Skeletal muscle cell (primary cell): Measurements from ENCODE around the gene STOML3.

Experiments
- DNase-seq: peaks from one replicate; pipeline ENCODE4 v3.0.0-alpha.2; 2010; ENCODE audit warnings: low read depth
- H3K4me3 ChIP-seq: 2 replicates; pipeline ENCODE4 v1.5.1; 2011; ENCODE audit warnings: low read depth, mild to moderate bottlenecking, control low read depth, low read length, moderate library complexity

STOML3 gene

DNA sequence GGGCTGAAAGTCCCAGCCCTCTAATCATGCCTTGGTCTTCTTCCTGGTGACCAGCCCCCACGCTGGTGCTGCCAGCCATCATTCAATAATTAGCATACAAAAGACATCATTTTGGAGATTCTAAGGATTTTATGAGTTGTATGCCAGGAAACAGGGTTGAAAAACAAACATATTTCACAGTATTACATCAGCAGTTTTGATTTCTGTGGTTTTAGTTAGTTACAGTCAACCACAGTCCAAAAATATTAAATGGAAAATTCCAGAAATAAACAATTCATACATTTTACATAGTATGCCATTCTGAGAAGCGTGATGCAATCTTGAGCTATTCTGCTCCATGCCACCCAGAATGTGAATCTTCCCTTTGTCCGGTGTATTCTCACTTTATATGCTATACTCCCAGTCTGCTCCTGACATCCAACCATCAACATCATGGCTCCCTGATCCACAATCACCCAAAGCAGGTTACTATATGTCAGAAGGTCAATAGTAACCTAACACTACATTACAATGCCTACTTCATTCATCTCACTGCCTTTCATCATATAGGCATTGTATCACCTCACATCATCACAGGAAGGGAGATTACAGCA, 49.2 kb downstream of the STOML3 start:
- no peak overlapping the region for H3K4me3 ChIP-seq
- DNase-seq, result no peak

DNA sequence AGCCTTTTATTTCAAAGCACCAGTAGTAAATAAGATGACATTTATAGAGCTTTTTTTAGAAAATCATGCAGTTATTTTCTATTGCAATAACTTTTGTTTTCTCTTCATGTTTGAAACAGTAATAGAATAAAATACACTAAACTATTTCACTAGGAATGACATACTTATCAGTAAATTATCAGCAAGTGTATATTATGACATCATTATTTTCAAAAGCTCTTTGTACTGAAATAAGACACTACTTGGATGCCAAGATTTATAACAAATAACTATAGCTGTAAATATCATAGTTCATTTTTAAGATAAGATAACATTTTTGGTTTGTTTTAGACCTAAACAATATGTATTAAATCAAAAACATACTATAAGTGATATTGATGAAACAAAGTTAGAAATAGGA, 56.8 kb downstream of the STOML3 start:
- DNase-seq, result no peak
- H3K4me3 ChIP-seq, result no peak overlapping the region

DNA sequence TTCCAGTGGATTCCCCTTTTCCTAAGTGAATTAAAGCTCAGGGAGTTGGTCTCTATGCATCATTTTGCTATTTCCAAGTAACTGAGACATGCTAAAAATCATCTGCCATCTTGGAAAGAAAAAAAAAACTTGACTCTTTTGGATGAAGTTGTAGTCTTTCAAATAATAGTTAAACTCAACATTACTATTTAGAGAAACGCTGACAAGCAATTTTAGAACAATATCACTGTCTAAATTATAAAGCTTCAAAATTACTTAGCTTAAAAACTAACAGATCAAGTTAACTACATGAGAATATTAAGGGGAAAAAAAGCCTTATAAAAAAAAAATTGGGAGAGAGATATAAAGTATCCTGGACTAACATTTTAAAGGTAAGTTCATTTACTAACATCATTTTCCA, 68.5 kb downstream of the STOML3 start:
- no peak for DNase-seq
- no peak overlapping the region for H3K4me3 ChIP-seq

DNA sequence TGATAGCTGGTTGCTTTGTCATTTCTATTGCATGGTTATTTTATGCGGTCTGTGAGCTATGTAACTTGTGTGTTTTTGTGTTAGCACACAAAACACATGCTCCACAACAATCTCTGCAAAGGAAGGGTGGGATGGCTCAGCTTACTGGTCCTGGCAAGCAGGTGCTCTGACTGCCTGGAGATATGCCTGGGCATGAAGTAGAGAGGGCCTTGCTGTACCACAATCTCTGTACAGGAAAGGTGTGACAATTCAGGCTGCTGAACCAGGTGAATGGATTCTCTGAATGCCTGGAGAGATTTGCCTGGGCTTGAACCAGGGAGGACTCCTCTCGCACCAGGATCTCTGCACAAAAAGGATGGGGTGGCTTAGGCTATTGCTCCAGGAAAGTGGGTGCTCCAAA, 69.5 kb downstream of the STOML3 start:
- DNase-seq, result no peak
- no peak overlapping the region for H3K4me3 ChIP-seq
